ENCODE data around the gene BRD2.

DNA sequence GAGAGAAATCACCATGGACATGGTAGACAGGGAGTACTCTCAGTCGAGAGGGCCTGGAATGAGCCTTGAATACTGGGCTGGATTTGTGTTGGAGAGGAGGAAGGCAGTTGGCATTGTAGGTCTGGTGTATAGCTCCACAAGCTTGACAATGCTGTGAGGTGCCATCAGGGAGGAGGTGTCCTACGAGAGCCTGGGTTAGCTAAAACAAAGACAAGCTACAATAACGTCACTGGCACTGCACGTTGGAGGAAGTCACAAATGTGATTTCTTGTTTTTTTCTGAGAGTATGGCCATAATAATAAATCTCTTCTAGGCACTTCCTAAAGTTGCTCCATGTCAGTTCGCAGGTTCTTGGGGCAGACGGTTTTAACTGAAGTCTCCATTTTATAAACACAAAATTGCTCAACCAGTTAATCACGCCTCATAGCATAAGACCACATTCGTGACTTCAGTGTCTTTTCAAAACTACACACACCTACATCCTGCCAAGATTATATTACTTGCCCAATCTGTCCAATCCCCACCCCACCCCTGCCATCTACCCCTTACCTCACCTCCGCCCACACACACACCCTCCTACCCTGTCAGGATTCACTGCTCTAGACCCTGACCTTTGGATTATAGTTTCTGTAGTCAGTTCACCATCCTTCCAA, 23.2 kb upstream of the BRD2 start:
- TF ChIP-seq, protein P1, sequence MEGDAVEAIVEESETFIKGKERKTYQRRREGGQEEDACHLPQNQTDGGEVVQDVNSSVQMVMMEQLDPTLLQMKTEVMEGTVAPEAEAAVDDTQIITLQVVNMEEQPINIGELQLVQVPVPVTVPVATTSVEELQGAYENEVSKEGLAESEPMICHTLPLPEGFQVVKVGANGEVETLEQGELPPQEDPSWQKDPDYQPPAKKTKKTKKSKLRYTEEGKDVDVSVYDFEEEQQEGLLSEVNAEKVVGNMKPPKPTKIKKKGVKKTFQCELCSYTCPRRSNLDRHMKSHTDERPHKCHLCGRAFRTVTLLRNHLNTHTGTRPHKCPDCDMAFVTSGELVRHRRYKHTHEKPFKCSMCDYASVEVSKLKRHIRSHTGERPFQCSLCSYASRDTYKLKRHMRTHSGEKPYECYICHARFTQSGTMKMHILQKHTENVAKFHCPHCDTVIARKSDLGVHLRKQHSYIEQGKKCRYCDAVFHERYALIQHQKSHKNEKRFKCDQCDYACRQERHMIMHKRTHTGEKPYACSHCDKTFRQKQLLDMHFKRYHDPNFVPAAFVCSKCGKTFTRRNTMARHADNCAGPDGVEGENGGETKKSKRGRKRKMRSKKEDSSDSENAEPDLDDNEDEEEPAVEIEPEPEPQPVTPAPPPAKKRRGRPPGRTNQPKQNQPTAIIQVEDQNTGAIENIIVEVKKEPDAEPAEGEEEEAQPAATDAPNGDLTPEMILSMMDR (IDR thresholded peaks at IDR 0.05; ENCODE audit: low read length) = no peak
- TF ChIP-seq EZH2 (optimal IDR thresholded peaks at IDR 0.05; ENCODE audit: low read depth, low read length) (no peak), EZH2phosphoT487 (IDR thresholded peaks at IDR 0.05; ENCODE audit: low read length) (no peak)
